Neural progenitor cell (in vitro differentiated cells): ENCODE measurements around the gene LOXL1. TPM values are rescaled to one million over a fixed set of nuclear protein-coding genes. Genes with fewer than 3 reads are reported as not detected.
A peak's percentile ranks its signal among the peaks of the same experiment; 100 is the strongest.

Experiments
- DNase-seq: peaks from one replicate; pipeline ENCODE4 v3.0.0-alpha.2; 2016; ENCODE audit warnings: low spot score
- H2AFZ ChIP-seq: fragments of 200-600 bp; sonication (generic); replicated peaks from 2 replicates; pipeline ENCODE4 v1.6.1; 2016; ENCODE audit warnings: antibody characterized with exemption
- H3F3A ChIP-seq: fragments of 200-600 bp; sonication (generic); 2 replicates; pipeline ENCODE4 v1.6.1; 2016; ENCODE audit warnings: antibody characterized with exemption, low read depth
- H3K27ac ChIP-seq: fragments of 200-600 bp; sonication (generic); 2 replicates; pipeline ENCODE4 v1.5.1; 2016; ENCODE audit warnings: mild to moderate bottlenecking
- H3K27me3 ChIP-seq: fragments of 200-600 bp; sonication (generic); 2 replicates; pipeline ENCODE4 v1.6.1; 2016; ENCODE audit warnings: mild to moderate bottlenecking, moderate library complexity
- H3K36me3 ChIP-seq: fragments of 200-600 bp; sonication (generic); 2 replicates; pipeline ENCODE4 v1.5.1; 2016
- H3K4me1 ChIP-seq: fragments of 200-600 bp; sonication (generic); 2 replicates; pipeline ENCODE4 v1.6.1; 2016; ENCODE audit warnings: mixed run types
- H3K4me2 ChIP-seq: fragments of 200-600 bp; sonication (generic); 2 replicates; pipeline ENCODE4 v1.6.1; 2016
- H3K4me3 ChIP-seq: fragments of 200-600 bp; sonication (generic); 2 replicates; pipeline ENCODE4 v1.5.1; 2016
- H3K79me2 ChIP-seq: fragments of 200-600 bp; sonication (generic); 2 replicates; pipeline ENCODE4 v1.6.1; 2016; ENCODE audit warnings: low read depth
- H3K9ac ChIP-seq: fragments of 200-600 bp; sonication (generic); 2 replicates; pipeline ENCODE4 v1.6.1; 2016
- H3K9me3 ChIP-seq: fragments of 200-600 bp; sonication (generic); 2 replicates; pipeline ENCODE4 v1.5.1; 2016; ENCODE audit warnings: low read depth
- H4K20me1 ChIP-seq: fragments of 200-600 bp; sonication (generic); 2 replicates; pipeline ENCODE4 v1.6.1; 2016; ENCODE audit warnings: low read depth
- H3K27ac Mint-ChIP-seq: 3 replicates; pipeline ENCODE4 v1.8.0; 2021; ENCODE audit warnings: mixed read lengths
- H3K27me3 Mint-ChIP-seq: 2 replicates; pipeline ENCODE4 v1.8.0; 2022; ENCODE audit warnings: low read depth, mild to moderate bottlenecking, inconsistent platforms, moderate library complexity, mixed read lengths; ENCODE audit not compliant: insufficient read depth
- H3K36me3 Mint-ChIP-seq: 3 replicates; pipeline ENCODE4 v1.8.0; 2021; ENCODE audit warnings: mixed read lengths
- H3K4me1 Mint-ChIP-seq: 3 replicates; pipeline ENCODE4 v1.8.0; 2021; ENCODE audit warnings: mixed read lengths
- H3K4me3 Mint-ChIP-seq: 3 replicates; pipeline ENCODE4 v1.8.0; 2021; ENCODE audit warnings: mild to moderate bottlenecking, moderate library complexity, mixed read lengths
- H3K9me3 Mint-ChIP-seq: 3 replicates; pipeline ENCODE4 v1.8.0; 2020; ENCODE audit warnings: mixed read lengths
- EZH2 ChIP-seq: fragments of 200-600 bp; sonication (generic); IDR thresholded peaks from 2 replicates; pipeline ENCODE4 v1.6.1; 2017; ENCODE audit warnings: antibody characterized with exemption, mild to moderate bottlenecking, moderate library complexity
- EZH2phosphoT487 ChIP-seq: fragments of 200-600 bp; sonication (generic); IDR thresholded peaks from 2 replicates; pipeline ENCODE4 v1.6.1; 2017; ENCODE audit warnings: antibody characterized with exemption
- total RNA-seq: library from RNA; depleted of rRNA; stranded (reverse); fragments of >200 nt; gene quantifications from 2 replicates; pipeline ENCODE4 v1.2.3, GENCODE V29; 2015; ENCODE audit warnings: low replicate concordance
- TF ChIP-seq, protein P1 (sequence below): fragments of 200-600 bp; sonication (generic); IDR thresholded peaks from 2 replicates; pipeline ENCODE4 v1.5.1; 2017; ENCODE audit warnings: antibody characterized with exemption, mild to moderate bottlenecking

Gene LOXL1
- total RNA-seq, 1 donor from 2014 or later, result 5.3 TPM

DNA sequence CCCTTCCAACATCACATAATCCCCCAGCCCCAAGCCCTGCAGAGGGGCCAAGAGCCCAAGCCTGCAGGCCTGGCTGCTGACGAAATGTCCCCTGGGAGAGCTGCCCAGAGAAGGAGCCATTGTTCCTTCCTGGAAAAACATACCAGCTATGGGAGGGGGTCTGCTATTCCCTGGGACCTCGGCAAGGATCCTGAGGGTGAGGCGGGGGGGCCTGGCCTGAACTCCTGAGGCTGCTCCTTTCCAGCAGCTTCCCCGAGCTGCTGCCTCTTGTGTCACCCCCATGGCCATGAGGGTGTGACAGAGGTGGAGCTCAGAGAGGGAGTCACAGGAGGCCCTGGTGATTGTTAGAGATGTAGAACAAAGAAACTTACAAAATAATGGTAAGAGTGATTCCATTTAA is 12.9 kb downstream of the LOXL1 start:
- peaks cover 68% of the 10 kb centered on the region for H4K20me1 ChIP-seq
- TF ChIP-seq EZH2phosphoT487, result no peak
- TF ChIP-seq, protein P1, sequence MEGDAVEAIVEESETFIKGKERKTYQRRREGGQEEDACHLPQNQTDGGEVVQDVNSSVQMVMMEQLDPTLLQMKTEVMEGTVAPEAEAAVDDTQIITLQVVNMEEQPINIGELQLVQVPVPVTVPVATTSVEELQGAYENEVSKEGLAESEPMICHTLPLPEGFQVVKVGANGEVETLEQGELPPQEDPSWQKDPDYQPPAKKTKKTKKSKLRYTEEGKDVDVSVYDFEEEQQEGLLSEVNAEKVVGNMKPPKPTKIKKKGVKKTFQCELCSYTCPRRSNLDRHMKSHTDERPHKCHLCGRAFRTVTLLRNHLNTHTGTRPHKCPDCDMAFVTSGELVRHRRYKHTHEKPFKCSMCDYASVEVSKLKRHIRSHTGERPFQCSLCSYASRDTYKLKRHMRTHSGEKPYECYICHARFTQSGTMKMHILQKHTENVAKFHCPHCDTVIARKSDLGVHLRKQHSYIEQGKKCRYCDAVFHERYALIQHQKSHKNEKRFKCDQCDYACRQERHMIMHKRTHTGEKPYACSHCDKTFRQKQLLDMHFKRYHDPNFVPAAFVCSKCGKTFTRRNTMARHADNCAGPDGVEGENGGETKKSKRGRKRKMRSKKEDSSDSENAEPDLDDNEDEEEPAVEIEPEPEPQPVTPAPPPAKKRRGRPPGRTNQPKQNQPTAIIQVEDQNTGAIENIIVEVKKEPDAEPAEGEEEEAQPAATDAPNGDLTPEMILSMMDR, result no peak
- TF ChIP-seq EZH2, result no peak
- Mint-ChIP-seq H3K4me3 (peak overlapping the region; percentile 29), H3K27me3 (peaks cover 21% of the 10 kb centered on the region), H3K36me3 (no peaks in the 10 kb centered on the region), H3K9me3 (no peaks in the 10 kb centered on the region), H3K27ac (no peak overlapping the region), H3K4me1 (peaks cover 63% of the 10 kb centered on the region)
- H3K9me3 ChIP-seq, result no peaks in the 10 kb centered on the region
- DNase-seq, result no peak
- no peak overlapping the region for H3K4me2 ChIP-seq
- no peak overlapping the region for H3K9ac ChIP-seq
- H3K27ac ChIP-seq, result no peak overlapping the region
- H2AFZ ChIP-seq, result no peak overlapping the region
- H3K27me3 ChIP-seq, result peaks cover 23% of the 10 kb centered on the region
- no peak overlapping the region for H3K4me3 ChIP-seq
- H3K79me2 ChIP-seq, result no peaks in the 10 kb centered on the region
- H3F3A ChIP-seq, result peaks cover 11% of the 10 kb centered on the region
- H3K36me3 ChIP-seq, result no peaks in the 10 kb centered on the region
- H3K4me1 ChIP-seq, result peaks cover 32% of the 10 kb centered on the region

DNA sequence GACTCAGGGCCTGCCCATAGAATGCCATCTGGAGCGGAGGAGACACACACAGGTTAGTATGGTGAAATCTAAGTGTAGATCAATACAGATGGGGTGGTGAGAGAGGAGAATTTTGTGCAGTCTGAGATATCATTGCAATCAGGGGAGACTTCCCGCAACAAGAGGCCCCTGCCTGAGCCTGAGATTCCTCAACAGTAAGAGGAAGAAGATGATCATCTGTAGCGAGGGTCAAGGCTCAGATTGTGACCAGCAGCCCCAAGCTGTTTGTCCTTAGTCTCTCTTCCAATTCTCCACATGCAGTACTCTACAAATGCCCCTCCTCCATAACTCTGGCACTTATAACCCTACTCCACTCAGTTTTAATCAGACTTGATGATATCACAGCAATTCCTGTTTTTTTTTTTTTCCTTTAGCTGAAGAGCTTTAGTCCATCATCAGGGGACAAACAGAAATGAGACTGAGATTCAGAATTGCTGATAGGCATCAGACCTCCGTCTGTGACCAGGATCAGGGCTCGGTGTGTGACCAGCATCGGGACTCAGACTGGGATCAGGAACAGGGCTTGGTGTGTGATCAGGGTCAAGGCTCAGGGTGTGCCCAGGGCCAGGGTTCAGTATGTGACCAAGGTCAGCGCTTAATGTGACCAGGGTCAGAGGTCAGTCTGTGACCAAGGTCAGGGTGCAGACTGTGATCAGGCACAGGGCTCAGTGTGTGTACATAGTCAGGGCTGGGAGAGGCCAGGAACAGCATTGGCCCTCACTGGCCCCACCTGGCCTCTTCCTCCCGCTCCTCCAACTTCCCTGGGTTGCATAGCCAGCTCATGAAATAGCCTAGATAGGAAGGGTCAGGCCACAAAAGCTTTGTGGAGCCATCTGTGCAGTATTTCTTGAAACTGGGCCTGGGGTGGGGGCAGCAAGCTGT is 14.1 kb downstream of the LOXL1 start:
- no peak for DNase-seq
- H3K36me3 Mint-ChIP-seq, result no peaks in the 10 kb centered on the region
- H3K27me3 Mint-ChIP-seq, result peaks cover 17% of the 10 kb centered on the region
- no peak overlapping the region for H3K4me2 ChIP-seq
- H3K4me1 ChIP-seq, result peaks cover 33% of the 10 kb centered on the region
- H3K4me3 ChIP-seq, result no peak overlapping the region
- peaks cover 23% of the 10 kb centered on the region for H3K27me3 ChIP-seq
- peak overlapping the region; percentile 12 for H3K4me3 Mint-ChIP-seq
- no peaks in the 10 kb centered on the region for H3K79me2 ChIP-seq
- H3K27ac Mint-ChIP-seq, result no peak overlapping the region
- H3K4me1 Mint-ChIP-seq, result peaks cover 65% of the 10 kb centered on the region
- H3F3A ChIP-seq, result peaks cover 20% of the 10 kb centered on the region
- peaks cover 74% of the 10 kb centered on the region for H4K20me1 ChIP-seq
- H3K27ac ChIP-seq, result no peak overlapping the region
- H3K9me3 ChIP-seq, result no peaks in the 10 kb centered on the region
- TF ChIP-seq, protein P1, result no peak
- no peak overlapping the region for H3K9ac ChIP-seq
- H3K36me3 ChIP-seq, result no peaks in the 10 kb centered on the region
- H3K9me3 Mint-ChIP-seq, result no peaks in the 10 kb centered on the region
- no peak overlapping the region for H2AFZ ChIP-seq

DNA sequence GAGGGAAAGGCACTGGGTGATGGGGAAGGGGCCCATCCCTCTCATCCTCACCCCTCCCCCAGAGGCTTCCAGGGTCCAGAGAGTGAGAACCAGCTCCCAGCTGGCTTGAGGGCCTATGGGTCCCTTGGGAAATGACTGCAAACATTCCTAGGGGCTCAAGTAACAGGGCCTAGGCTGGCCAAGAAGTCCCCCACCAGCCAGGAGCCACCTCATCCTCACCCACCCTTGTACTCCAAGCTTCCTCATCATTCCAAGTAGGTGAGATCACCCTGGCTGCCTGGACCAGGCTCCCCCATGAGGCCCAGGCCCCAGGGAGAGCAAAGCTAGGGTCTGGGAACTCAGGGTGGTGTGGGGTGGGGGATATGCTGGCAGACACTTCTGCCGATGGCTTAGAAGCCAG is 14.8 kb downstream of the LOXL1 start:
- H2AFZ ChIP-seq, result no peak overlapping the region
- no peaks in the 10 kb centered on the region for H3K79me2 ChIP-seq
- DNase-seq, result no peak
- H3K9me3 ChIP-seq, result no peaks in the 10 kb centered on the region
- Mint-ChIP-seq H3K27ac (no peak overlapping the region), H3K4me1 (peaks cover 59% of the 10 kb centered on the region), H3K27me3 (peaks cover 17% of the 10 kb centered on the region), H3K4me3 (no peak overlapping the region), H3K9me3 (no peaks in the 10 kb centered on the region), H3K36me3 (no peaks in the 10 kb centered on the region)
- H3K4me3 ChIP-seq, result no peak overlapping the region
- H3F3A ChIP-seq, result peaks cover 16% of the 10 kb centered on the region
- peaks cover 26% of the 10 kb centered on the region for H3K4me1 ChIP-seq
- H4K20me1 ChIP-seq, result peaks cover 74% of the 10 kb centered on the region
- H3K27ac ChIP-seq, result no peak overlapping the region
- no peak overlapping the region for H3K9ac ChIP-seq
- H3K4me2 ChIP-seq, result no peak overlapping the region
- H3K27me3 ChIP-seq, result peaks cover 25% of the 10 kb centered on the region
- no peaks in the 10 kb centered on the region for H3K36me3 ChIP-seq
- TF ChIP-seq EZH2 (no peak), EZH2phosphoT487 (no peak)
- TF ChIP-seq, protein P1, result no peak
